MM.1S (cell line): Measurements from ENCODE around the gene GBF1.

Experiments
- EZH2 ChIP-seq: fragments of 300-600 bp; sonication (generic); optimal IDR thresholded peaks from 2 replicates; pipeline ENCODE3; 2017; ENCODE audit warnings: low read depth, mild to moderate bottlenecking, antibody characterized with exemption, low read length, mixed read lengths
- TF ChIP-seq, protein P1 (sequence below): fragments of 300-600 bp; sonication (generic); IDR thresholded peaks from 2 replicates; pipeline ENCODE4 v1.5.1; 2016; ENCODE audit warnings: antibody characterized with exemption, low read length, mixed read lengths

DNA sequence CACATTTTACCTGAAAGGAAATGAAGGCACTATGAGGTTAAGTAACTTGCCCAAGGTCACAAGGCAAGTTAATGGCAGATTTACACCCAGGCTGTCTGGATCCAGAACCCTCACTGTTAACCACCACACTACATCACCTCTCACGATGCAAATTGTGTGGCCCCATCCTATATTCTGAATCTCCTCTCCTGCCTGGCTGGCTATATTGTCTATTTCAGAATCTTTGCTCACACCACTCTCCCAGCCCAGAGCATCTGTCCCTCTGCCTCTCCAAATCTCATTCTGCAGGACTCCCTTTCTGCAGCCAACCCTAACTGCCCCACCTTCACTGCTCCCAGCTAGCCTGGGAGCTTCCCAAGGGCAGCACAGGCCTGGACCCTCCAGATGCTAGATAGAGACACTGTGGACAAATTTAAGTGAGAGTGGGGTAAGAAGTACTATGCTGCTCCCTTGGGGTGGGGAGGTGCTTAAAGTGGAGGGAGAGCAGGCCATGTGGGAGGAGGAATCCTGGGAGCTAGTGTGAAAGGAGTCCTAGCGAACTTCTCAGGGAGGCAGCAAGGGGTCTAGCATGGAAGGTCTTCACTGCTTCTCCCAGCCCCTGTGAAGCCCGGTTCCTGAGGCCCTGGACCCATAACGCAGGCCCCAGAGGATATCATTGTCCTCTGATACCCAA lies 186.3 kb downstream of the GBF1 start:
- TF ChIP-seq, protein P1, sequence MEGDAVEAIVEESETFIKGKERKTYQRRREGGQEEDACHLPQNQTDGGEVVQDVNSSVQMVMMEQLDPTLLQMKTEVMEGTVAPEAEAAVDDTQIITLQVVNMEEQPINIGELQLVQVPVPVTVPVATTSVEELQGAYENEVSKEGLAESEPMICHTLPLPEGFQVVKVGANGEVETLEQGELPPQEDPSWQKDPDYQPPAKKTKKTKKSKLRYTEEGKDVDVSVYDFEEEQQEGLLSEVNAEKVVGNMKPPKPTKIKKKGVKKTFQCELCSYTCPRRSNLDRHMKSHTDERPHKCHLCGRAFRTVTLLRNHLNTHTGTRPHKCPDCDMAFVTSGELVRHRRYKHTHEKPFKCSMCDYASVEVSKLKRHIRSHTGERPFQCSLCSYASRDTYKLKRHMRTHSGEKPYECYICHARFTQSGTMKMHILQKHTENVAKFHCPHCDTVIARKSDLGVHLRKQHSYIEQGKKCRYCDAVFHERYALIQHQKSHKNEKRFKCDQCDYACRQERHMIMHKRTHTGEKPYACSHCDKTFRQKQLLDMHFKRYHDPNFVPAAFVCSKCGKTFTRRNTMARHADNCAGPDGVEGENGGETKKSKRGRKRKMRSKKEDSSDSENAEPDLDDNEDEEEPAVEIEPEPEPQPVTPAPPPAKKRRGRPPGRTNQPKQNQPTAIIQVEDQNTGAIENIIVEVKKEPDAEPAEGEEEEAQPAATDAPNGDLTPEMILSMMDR = no peak
- TF ChIP-seq EZH2 = no peak
